ENCODE data around the gene EXPH5. TPM values are rescaled to one million over a fixed set of nuclear protein-coding genes. Genes with fewer than 3 reads are reported as not detected.

EXPH5 gene
- total and polyA plus RNA-seq, 5 donors from 2014 or later: 0.23 to 1.8 (median 0.75) TPM

Other genes starting within 250 kb of the EXPH5 start
- gene C11orf65, start 126.2 kb downstream of the EXPH5 start, total RNA-seq: 0.37 TPM
- 1 to 10 TPM in 1 of 4 donors, under 1 TPM in 3; 0.55 to 1.4 (median 0.62) TPM for gene C11orf65, start 126.2 kb downstream of the EXPH5 start, polyA plus RNA-seq
- 6.3 TPM for gene POGLUT3, start 95.4 kb downstream of the EXPH5 start, total RNA-seq
- 10 to 100 TPM in 1 of 4 donors, 1 to 10 TPM in 3; 5.9 to 15.2 (median 6.2) TPM for gene POGLUT3, start 95.4 kb downstream of the EXPH5 start, polyA plus RNA-seq
- gene DDX10, start 71.3 kb upstream of the EXPH5 start, total RNA-seq: 23.3 TPM
- gene DDX10, start 71.3 kb upstream of the EXPH5 start, polyA plus RNA-seq: 10 to 100 TPM; 10.5 to 15.1 (median 13.7) TPM